ENCODE measurements around the gene CDHR3. TPM values are rescaled to one million over a fixed set of nuclear protein-coding genes. Genes with fewer than 3 reads are reported as not detected.

Gene CDHR3
- total and polyA plus RNA-seq, 10 of the 15 experiments (the other 5 are each of a cell fraction or from before 2014, with no cell fraction given) = 0.06 to 0.11 TPM; not detected in 8

DNA sequence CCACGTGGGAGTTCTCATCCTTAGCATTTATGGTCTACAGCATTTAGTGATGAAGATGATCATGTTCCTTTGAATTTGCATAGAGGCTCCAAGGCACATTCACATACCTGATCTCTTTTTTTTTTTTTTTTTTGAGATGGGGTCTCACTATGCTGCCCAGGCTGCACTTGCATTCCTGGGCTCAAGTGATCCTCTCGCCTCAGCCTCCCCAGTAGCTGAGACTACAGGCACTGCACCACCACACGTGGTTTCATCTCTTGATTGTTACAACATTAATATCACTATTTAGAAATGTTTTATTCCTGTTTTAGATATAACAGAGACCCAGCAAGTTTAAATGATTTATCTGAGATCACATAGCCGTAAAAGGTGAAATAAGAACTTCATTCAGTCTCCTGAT lies 13.8 kb downstream of the CDHR3 start:
- DNase-seq (ENCODE audit: low read depth, low spot score) (no peak), FAIRE-seq (no peak), ATAC-seq (no peak)
- Histone ChIP-seq H3K9me3 (replicated peaks; ENCODE audit: control insufficient read depth, insufficient read depth, low read length) (no peaks in the 10 kb centered on the region), H2AFZ (ENCODE audit: control insufficient read depth, low read depth, low read length) (no peak overlapping the region), H3K4me3 (no peak overlapping the region), H3K9ac (ENCODE audit: control insufficient read depth, insufficient read depth, low read length) (no peak overlapping the region), H3K27ac (ENCODE audit: control insufficient read depth, insufficient read depth) (no peak overlapping the region), H4K20me1 (ENCODE audit: control insufficient read depth, insufficient read depth) (no peaks in the 10 kb centered on the region), H3K36me3 (ENCODE audit: control insufficient read depth in 2 of 2, insufficient read depth in 2 of 2, low read length in 1 of 2) (no peaks in the 10 kb centered on the region), H3K27me3 (replicated peaks in 1 of 2; ENCODE audit: control insufficient read depth in 2 of 2, insufficient read depth in 2 of 2, low read length in 1 of 2) (no peaks in the 10 kb centered on the region; a peak in 1 of 4 replicates), H3K4me2 (ENCODE audit: control insufficient read depth, insufficient read depth) (no peak overlapping the region), H3K79me2 (ENCODE audit: control insufficient read depth, insufficient read depth, low read length) (no peaks in the 10 kb centered on the region), H3K4me1 (ENCODE audit: control insufficient read depth, insufficient read depth, low read length) (no peaks in the 10 kb centered on the region)
- no TSS peak for BruUV-seq (replicated peaks)
- POLR2A ChIA-PET = interaction anchor here (0.6 to 0.7 kb wide), 2 partner anchors 12 to 180 kb away, joined by 3 to 4 read pairs; no protein-coding TSS in a partner anchor
- 8% methylated on average over 4 of the region's 4 CpGs for WGBS (ENCODE audit: insufficient coverage, insufficient replicate concordance, low lambda C conversion rate, missing lambda C conversion rate)
- SMC1A ChIA-PET (ENCODE audit: uncharacterized antibody, unreplicated experiment) = interaction anchor here (0.9 kb wide), 1 partner anchor 31 kb away, joined by 3 read pairs; no protein-coding TSS in a partner anchor
- CTCF ChIA-PET = interaction anchor here (2.0 kb wide), 1 partner anchor 216 kb away, joined by 8 read pairs; no protein-coding TSS in a partner anchor
- intact Hi-C loops (cut with micrococcal nuclease; ENCODE audit: unreplicated experiment) = no loop called here
- RAD21 ChIA-PET (ENCODE audit: unreplicated experiment) = no interaction called here
- in situ Hi-C loops (cut with MboI) = no loop called here
- TF ChIP-seq CEBPB (IDR thresholded peaks at IDR 0.05; ENCODE audit: borderline replicate concordance in 1 of 2, low read depth in 2 of 2, low read length in 2 of 2) = no peak
- no peak for TF ChIP-seq FOXM1 (IDR thresholded peaks at IDR 0.05; ENCODE audit: low read depth, low read length)
- no peak for TF ChIP-seq MTA2 (IDR thresholded peaks at IDR 0.05; ENCODE audit: low read depth)
- TF ChIP-seq ZNF622 (IDR thresholded peaks at IDR 0.05) = no peak
- TF ChIP-seq CBX5 (IDR thresholded peaks at IDR 0.05; ENCODE audit: low read depth) = no peak
- TF ChIP-seq RBBP5 (conservative IDR thresholded peaks at IDR 0.05) = no peak
- TF ChIP-seq, protein P1, sequence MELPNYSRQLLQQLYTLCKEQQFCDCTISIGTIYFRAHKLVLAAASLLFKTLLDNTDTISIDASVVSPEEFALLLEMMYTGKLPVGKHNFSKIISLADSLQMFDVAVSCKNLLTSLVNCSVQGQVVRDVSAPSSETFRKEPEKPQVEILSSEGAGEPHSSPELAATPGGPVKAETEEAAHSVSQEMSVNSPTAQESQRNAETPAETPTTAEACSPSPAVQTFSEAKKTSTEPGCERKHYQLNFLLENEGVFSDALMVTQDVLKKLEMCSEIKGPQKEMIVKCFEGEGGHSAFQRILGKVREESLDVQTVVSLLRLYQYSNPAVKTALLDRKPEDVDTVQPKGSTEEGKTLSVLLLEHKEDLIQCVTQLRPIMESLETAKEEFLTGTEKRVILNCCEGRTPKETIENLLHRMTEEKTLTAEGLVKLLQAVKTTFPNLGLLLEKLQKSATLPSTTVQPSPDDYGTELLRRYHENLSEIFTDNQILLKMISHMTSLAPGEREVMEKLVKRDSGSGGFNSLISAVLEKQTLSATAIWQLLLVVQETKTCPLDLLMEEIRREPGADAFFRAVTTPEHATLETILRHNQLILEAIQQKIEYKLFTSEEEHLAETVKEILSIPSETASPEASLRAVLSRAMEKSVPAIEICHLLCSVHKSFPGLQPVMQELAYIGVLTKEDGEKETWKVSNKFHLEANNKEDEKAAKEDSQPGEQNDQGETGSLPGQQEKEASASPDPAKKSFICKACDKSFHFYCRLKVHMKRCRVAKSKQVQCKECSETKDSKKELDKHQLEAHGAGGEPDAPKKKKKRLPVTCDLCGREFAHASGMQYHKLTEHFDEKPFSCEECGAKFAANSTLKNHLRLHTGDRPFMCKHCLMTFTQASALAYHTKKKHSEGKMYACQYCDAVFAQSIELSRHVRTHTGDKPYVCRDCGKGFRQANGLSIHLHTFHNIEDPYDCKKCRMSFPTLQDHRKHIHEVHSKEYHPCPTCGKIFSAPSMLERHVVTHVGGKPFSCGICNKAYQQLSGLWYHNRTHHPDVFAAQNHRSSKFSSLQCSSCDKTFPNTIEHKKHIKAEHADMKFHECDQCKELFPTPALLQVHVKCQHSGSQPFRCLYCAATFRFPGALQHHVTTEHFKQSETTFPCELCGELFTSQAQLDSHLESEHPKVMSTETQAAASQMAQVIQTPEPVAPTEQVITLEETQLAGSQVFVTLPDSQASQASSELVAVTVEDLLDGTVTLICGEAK (IDR thresholded peaks at IDR 0.05; ENCODE audit: borderline replicate concordance) = no peak

Data from GM12878 (cell line).